PC-9 (cell line): ENCODE data around the gene SYCN.

Source experiments
- EZH2 ChIP-seq: fragments of 200-600 bp; sonication (generic); IDR thresholded peaks from 2 replicates; pipeline ENCODE4 v1.8.0; 2017; ENCODE audit warnings: antibody characterized with exemption, low read depth
- TF ChIP-seq, protein P1 (sequence below): fragments of 200-600 bp; sonication (generic); conservative IDR thresholded peaks from 2 replicates; pipeline ENCODE4 v1.6.1; 2017; ENCODE audit warnings: mixed run types, antibody characterized with exemption, mild to moderate bottlenecking, moderate library complexity

DNA sequence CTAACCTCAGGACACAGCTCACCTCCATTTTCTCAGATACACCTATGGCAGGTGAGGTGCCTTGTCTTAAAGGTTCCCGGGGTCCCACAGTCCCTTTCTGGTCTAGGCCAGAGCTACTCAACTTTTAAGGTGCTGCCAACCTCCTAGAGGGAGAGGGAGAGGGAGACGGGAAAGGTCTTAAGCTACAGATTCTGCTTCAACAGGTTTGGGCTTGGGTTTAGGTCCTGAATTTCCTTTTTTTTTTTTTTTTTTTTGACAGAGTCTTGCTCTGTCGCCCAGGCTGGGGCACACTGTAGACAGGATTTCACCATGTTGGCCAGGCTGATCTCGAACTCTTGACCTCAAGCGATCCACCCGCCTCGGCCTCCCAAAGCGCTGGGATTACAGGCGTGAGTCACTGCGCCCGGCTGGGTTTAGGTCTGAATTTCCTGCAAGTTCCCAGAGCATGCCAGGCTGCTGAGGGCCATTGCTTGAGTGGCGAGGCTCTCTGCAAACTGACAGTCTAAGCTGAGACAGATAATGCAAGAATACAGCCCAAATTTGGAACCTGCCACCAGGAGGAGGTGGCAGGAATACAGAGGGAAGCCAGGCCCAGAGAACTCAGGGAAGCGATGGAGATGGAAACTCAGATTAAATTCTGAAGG lies 7.8 kb upstream of the SYCN start:
- TF ChIP-seq, protein P1, sequence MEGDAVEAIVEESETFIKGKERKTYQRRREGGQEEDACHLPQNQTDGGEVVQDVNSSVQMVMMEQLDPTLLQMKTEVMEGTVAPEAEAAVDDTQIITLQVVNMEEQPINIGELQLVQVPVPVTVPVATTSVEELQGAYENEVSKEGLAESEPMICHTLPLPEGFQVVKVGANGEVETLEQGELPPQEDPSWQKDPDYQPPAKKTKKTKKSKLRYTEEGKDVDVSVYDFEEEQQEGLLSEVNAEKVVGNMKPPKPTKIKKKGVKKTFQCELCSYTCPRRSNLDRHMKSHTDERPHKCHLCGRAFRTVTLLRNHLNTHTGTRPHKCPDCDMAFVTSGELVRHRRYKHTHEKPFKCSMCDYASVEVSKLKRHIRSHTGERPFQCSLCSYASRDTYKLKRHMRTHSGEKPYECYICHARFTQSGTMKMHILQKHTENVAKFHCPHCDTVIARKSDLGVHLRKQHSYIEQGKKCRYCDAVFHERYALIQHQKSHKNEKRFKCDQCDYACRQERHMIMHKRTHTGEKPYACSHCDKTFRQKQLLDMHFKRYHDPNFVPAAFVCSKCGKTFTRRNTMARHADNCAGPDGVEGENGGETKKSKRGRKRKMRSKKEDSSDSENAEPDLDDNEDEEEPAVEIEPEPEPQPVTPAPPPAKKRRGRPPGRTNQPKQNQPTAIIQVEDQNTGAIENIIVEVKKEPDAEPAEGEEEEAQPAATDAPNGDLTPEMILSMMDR, result no peak
- TF ChIP-seq EZH2, result no peak
